HG03469 (cell line): ENCODE data around the gene ZNF831.

Source experiments
- ATAC-seq: cut with Tn5 transposase; IDR thresholded peaks from one replicate; pipeline ENCODE4 v1.9.1; 2021; ENCODE audit warnings: mild to moderate bottlenecking, moderate library complexity, moderate number of reproducible peaks; ENCODE audit not compliant: unreplicated experiment

Gene ZNF831

GRCh38 chr20:59139998-59140397, 23.6 kb upstream of the ZNF831 start:
- no peak for ATAC-seq

- ATAC-seq, result no peak
These were observed 21.6 kb upstream of the ZNF831 start for GRCh38 chr20:59141818-59142581.

- ATAC-seq, result no peak
These were observed 20.3 kb upstream of the ZNF831 start for GRCh38 chr20:59143326-59143725.

- no peak for ATAC-seq
These were observed 19.3 kb upstream of the ZNF831 start for GRCh38 chr20:59144179-59144830.

GRCh38 chr20:59144831-59145196, 18.8 kb upstream of the ZNF831 start:
- ATAC-seq, result no peak

- no peak for ATAC-seq
These were observed 18.2 kb upstream of the ZNF831 start for GRCh38 chr20:59145247-59145923.

- no peak for ATAC-seq
These were observed 17.5 kb upstream of the ZNF831 start for GRCh38 chr20:59145924-59146779.

GRCh38 chr20:59146780-59147565, 16.6 kb upstream of the ZNF831 start:
- ATAC-seq, result no peak

GRCh38 chr20:59147586-59147985, 16.0 kb upstream of the ZNF831 start:
- ATAC-seq, result no peak

- ATAC-seq, result no peak
These were observed 14.7 kb upstream of the ZNF831 start for GRCh38 chr20:59148701-59149493.

- no peak for ATAC-seq
These were observed 13.7 kb upstream of the ZNF831 start for GRCh38 chr20:59149678-59150504.

GRCh38 chr20:59150821-59151251, 12.8 kb upstream of the ZNF831 start:
- ATAC-seq, result no peak

GRCh38 chr20:59151391-59151790, 12.2 kb upstream of the ZNF831 start:
- ATAC-seq, result no peak

- no peak for ATAC-seq
These were observed 11.8 kb upstream of the ZNF831 start for GRCh38 chr20:59151820-59152219.

GRCh38 chr20:59152559-59153354, 10.9 kb upstream of the ZNF831 start:
- ATAC-seq, result no peak

GRCh38 chr20:59153355-59153681, 10.3 kb upstream of the ZNF831 start:
- no peak for ATAC-seq

GRCh38 chr20:59153832-59154231, 9.8 kb upstream of the ZNF831 start:
- ATAC-seq, result no peak
